Stimulated activated CD4-positive, alpha-beta T cell treated with anti-CD3 and anti-CD28 coated beads, Interleukin-12 subunit alpha, Interleukin-12 subunit beta, amount 100 ng/mL, for 24 hours (primary cell): ENCODE results near the gene TEF.
A peak's percentile ranks its signal among the peaks of the same experiment; 100 is the strongest.

Experiments
- DNase-seq, 2 experiments: peaks; one replicate each; pipeline ENCODE4 v3.0.0-alpha.2; 2020; ENCODE audit warnings: low read depth in 2 of 2

TEF gene

DNA sequence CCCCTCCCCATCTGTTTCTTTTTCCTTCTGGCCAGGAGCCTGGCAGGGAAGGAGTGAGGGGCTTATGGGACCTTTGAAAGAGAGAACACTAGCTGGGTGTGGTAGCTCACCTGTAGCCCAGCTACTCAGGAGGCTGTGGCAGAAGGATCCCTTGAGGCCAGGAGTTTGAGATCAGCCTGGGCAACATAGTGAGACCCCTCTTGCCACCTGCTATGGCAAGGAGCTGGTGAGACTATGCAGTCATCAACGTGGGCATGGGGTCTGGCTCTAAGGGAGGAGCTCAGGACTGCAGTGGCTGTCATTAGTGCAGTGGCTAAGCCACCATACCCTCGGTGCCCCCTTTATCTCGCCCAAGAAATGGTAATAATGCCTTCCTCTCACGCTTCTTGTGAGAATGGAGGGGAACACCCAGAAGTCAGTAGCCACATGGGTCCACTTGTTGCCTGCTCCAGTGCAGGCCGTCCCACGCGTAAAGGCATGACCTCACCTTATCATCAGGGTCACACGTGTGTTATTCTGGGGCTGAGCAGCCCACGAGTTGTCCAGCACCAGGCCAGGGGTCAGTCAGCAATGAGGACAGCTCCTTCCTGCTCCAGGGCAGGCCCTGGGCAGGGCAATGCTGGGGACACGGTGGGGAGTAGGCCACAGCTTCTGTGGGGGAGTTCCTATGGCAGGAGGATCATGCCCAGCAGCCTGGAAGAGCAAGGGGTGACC is 27.7 kb upstream of the TEF start:
- DNase-seq, result no peak

DNA sequence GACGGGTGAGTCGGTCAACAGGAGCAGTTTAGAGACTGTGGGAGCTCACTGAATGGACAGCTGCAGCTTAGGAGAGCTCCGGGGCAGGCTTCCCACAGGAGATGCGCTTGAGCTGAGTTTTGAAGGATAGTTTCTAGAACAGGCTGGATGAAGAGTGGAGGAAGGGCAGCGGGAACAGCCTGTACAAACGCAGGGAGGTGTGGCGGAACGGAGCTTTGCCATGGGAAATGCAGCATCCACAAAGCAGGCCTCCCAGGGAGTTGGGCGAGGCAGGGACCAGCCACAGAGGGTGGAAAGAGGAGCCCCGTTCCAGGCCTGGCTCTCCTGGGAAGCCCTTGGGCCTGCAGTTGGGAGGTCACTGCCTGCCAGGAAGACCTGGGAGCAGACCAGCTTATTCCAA is 26.8 kb upstream of the TEF start:
- no peak for DNase-seq

DNA sequence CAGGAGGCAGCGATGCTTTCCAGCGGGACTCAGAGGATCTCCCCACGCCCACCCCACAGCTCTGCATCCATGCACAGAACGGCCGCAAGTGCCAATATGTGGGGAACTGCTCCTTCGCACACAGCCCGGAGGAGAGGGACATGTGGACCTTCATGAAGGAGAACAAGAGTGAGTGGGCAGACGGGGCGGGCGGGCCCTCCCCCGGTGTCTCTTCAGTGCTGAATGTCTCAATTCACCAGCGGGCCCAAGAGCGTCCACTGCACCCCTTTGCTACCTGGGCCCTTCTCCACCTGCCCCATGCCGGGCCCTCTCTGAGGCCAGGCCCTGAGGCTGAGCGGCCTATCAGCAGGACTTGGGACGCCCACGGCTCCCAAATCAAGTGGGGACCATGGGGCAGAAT is 25.8 kb upstream of the TEF start:
- no peak for DNase-seq

DNA sequence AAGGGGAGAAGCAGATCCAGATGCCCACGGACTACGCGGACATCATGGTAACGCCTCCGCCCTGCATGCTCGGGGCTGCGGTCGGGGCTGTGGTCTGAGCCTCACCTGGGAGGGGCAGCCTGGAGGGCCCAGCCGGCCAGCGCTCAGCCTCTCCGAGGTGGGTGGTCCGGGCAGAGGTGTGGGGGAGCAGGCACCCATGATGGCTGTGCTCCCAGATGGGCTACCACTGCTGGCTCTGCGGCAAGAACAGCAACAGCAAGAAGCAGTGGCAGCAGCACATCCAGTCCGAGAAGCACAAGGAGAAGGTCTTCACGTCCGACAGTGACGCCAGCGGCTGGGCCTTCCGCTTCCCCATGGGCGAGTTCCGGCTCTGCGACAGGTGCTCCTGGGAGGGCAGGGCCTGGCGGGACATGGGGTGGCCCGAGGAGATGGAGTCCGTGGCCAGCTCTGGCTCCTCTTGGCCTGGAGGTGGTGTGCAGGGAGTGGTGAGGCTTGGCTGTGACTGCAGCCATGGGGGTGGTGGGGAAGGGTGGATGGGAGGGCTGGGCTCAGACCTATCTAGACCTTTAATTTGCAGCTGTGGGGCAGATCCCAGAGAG is 25.2 kb upstream of the TEF start:
- no peak for DNase-seq

DNA sequence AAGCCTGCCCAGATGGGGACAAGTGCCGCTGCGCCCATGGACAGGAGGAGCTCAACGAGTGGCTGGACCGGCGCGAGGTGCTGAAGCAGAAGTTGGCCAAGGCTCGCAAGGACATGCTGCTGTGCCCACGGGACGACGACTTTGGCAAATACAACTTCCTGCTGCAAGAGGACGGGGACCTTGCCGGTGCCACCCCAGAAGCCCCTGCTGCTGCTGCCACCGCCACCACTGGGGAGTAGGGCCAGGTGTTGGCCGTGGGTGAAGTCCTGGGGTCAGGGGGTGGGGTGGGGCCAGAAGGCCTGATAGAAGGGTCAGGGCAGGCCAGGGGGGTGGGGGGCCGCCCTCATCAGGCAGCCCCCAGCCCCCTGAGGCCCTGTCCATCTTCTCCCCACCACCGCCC is 24.6 kb upstream of the TEF start:
- DNase-seq, result no peak

DNA sequence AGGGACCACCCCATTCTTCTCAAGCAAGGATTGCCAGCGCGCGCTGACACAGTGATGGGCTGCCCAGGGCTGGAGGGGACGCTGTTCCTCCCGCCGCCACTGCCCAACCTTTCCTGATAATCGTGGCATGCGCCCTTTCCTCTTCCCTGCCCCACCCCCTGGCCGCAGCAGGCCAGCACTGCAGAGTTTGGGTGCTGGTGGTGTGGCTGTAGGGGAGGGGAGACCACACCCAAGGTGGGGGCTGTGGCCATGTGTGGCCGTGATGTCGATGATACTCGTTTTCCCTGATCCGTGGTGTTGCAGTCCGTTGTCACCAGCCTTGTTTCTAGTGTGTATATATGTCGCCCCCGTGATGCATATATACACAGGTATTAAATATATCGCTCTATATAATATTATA is 22.8 kb upstream of the TEF start:
- DNase-seq, result no peak

DNA sequence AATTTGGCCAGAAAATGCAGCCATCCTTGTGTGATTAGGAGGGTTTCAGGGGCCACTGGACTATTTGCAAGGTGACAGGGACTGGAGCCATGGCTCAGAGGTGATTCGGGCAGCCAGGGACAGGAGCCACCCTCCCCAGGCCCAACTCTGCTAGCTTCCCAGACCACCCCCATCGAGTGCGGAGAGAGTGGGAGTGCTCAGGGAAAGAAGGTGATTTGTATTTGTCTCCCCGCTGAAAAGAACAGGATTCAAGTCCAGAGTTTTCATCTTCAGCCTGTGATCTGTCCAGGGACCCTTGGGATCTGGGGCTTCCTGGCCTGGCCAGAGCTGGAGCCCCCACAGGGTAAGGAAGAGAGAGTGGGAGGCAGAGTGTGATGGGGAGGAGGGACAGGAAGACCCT is 22.4 kb upstream of the TEF start:
- DNase-seq, result no peak

DNA sequence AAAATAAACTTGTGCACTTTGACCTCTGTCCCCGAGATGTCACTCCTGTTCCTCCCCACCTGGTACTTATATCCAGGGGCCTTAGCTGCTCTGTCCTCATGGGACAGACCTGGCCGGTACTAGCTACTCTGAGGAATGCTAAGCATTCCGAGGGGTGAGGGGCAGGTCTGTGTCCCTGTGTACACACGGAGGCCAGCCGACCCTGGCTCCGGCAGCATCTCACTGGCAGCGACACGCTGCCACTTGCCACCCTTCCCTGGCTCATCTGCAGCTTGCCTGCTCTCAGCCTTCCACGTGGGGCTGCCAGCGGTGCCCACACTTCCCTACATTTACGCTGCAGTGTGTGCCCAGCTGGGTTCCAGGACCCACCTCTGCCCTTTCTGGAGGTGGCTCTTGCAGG is 21.6 kb upstream of the TEF start:
- no peak for DNase-seq

DNA sequence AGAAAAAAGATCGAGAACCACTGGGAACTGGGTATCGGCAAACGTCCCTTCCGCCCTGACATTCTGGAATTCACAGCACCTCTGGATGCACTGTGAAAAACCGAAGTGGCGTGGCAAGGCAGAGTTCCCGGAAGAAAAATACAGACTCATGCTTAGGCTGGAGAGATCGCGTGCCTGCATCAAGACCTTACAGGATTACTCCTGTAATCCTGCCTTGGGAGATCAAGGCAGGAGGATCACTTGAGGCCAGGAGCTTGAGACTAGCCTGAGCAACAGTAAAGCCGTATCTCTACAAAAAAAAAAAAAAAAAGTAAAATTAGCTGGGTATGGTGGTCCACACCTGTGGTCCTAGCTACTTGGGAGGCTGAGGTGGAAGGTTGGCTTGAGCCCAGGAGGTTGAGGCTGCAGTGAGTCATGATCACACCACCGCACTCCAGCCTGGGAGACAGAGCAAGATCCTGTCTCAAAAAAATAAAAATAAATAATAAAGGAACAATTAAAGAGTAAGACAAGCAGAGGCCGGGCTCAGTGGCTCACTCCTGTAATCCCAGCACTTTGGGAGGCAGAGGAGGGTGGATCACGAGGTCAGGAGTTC is 19.9 kb upstream of the TEF start:
- DNase-seq, result no peak

DNA sequence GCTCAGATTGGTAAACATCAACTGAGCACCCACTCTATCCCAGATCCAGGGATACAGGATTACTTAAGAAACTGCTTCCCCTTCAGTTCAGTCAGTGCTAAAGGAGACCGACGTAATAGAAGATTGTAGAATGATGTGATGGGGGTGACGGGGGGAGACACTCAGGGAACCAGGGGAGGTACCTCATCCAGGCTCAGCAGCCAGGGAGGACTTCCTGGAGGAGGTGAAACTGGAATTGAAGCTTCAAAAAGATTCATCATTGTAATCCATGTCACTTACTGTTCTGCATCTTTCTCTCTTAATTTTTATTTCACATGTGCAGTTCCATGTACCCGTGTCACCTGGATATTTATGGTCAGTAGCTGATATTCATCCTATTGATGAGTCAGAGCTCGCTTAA is 19.1 kb upstream of the TEF start:
- DNase-seq, result no peak

DNA sequence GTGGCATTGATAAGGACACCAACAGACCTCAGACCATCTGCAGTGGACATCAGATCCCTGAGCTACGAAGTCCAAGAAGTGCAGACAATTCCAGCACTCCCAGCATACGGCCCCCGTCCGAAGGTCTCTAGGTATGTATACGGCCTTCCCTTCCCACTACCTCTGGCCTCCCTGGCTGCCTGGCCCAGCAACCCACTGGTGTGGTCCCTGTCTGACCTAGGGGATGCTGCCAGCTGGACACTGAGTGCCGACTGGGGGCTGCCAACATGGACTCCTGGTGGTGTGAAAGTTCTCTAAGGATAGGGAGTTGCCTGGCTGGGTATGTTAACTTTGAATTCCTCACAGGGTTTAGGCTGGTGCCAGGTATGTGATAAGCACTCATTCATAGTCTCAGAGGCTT is 17.5 kb upstream of the TEF start:
- DNase-seq, result no peak

DNA sequence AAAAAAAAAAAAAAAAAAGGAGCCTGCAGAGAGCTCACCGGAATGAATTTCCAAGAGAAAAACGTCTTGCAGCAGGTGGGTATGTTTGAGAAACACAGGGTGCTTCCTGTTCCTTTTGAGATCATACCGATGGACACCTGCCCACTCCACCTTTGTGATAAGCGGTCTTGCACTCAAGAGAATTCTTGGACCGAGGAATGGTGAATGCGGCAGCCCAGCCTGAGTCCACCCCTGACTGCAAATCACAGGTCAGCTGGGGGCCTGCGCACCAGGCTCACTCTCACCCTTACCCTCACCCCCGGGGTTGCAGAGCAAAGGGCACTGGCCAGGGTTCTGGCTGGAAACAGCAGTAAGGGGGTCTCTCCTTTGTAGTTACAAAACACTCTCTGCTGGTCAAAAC is 16.8 kb upstream of the TEF start:
- DNase-seq, result no peak

DNA sequence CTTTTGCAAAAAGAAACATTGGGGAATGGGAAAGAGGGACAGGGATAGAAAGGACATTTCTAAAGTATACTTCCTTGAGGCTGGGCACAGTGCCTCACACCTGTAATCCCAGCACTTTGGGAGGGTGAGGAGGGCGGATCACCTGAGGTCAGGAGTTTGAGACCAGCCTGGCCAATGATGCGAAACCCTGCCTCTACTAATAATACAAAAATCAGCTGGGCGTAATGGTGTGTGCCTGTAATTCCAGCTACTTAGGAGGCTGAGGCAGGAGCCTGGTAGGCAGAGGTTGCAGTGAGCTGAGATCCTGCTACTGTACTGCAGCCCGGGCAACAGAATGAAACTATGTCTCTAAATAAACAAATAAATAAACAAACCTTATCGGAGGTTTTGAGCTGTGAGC is 16.3 kb upstream of the TEF start:
- DNase-seq, result no peak

DNA sequence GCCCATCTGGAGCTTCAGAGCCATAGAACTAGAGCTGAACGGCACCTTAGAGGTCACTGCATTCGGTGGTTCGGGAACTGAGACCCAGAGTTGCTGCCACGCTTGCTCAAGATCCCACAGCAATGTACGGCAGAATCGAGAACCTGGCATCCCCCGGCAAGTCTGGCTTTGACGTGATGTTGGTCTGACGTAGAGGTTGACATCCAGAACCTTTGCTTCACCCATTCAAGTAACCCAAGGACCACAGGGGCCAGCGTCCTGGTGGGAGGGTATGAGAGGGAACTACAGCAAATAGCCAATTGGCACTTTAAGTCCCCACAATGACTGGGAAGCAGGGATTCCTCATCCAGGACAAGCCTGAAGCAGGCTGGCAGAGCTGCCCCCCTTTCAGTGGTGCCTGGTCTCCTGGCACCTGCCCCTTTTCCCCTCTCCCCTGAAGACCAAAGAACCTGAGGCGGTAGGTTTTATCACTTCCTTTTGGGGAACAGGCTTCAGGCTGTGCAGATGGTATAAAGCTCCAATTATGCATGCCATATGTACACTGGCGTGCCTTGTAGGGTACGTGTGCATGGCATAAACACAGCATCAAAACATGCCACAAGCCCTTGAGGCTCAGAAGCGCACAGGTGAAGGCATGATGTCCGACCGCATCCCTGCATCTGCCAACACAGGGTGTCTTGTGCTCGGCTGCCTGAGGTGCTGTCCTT is 15.3 kb upstream of the TEF start:
- DNase-seq, result no peak

DNA sequence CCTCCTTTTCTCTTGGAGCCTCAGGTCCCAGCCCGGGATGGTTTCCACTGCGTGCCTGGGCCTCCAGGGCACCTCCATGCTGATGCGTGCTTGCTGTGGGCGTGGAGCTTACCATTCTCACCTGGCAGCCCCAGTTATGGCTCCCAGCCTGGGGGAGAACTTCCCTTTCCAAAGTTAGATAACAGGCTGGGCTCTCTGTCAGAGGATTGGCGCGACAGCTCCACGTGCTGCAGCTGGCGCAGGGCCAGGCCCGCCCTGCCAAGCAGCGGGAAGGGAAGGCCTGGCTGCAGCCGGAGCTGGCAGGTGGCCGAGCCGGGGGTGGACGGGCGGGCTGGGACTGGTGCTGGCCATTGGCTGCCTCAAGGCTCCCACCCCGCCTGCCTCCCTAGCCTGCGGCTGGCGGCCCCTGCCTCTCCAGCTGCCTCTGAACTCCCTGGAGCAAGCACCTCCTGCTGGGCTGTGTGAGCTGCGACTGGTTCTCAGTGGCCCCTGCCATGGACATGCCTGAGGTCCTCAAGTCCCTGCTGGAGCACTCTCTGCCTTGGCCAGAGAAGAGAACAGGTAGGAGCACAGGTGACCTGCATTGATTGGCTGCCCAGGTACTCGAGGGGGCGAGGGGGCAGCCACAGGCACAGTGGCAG is 14.6 kb upstream of the TEF start:
- DNase-seq, result no peak

DNA sequence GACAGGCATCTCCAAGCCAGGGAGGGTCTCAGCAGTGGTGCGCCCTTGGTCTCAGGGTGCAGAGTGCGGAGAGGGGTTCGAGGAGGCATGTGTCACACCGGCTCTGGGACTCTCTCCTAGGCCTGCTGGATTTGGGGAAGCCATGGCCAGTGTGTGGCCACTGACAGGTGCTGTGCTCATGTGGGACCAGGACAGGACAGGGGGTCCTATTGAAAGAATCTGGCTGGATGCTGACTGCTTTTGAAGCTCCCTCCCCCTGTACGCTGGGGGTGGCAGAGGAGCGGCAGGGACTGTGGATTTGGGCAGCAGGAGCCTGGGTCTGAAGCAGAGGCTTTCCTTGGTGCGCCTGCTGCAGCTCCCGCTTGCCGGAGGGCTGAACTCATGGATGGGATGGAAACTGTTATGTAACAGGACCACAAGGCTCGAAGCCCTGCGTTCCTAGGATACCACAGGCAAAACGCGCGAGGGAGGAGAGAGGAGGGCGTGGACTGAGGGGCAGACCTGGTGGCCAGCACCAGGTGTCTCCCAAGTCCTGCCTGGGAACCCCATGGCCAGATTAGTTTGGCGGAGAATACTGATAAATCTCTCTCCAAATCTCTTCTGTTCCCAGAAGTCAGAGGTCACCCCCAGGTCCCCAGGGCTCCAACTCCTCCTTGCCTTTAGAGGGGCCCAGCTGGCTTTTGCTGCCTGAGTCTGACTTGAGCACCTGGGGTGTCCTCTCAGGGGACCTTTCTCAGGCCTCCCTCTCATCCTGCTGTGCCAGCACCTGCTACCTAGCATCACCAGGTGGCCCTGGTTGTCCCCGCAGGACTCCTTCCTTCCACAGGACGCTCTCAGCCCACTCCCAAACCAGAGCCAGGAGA is 13.8 kb upstream of the TEF start:
- no peak for DNase-seq

DNA sequence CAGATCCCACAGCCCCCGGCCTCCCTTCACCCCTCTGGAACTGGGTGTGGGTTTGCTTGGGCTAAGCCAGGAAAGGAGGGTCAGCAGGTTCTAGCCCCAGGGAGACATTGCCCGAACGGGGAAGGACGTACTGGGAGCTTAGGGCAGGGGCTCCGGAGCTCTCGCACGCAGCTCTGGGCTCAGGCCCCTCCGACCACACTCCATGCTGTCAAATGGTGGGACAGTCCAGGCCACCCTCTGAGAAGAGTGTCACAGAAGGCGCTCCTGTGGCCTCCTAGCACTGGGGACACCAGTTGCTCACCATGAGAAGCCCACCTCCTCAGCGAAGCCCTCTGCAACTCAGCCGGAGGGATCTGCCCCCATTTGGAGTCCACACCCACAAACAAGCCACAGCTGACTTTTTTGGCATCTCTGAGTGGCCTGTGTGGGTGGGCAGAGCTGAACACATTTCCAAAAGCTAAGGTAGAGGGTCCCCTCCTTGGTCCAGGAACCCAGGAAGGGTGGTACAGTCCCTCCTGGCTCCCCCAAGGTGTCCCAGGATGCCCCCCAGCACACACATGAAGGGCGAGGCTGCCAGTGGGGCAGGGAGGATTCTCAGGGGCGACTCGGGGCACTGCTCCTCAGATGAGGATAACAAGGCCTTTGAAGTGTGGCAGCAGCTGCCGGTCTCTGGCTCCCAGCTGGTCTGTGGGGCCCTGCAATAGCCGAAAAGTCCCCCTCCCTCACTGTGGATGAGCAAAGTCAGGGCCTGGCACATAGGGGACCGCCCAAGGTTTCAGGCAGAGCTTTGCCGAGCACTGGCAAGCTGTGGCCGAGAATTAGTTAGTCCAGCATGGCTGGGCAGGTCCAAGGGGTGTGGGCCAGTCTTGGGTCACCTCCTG is 13.0 kb upstream of the TEF start:
- no peak for DNase-seq

DNA sequence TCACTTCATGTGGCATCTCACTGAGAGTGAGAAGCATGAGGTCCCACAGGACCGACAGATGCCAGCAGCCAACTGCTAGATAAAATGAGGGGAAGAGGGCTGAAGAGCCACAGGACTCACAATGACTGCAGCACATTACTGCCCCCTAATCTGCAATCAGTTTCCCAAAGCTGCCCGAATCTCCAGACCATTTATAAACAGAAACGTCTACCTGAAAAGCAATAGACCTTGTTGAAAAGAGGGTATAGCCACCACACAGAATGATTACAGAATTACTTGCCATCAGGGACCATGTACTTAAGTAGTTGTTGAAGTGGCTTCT is 12.4 kb upstream of the TEF start:
- DNase-seq, result no peak

DNA sequence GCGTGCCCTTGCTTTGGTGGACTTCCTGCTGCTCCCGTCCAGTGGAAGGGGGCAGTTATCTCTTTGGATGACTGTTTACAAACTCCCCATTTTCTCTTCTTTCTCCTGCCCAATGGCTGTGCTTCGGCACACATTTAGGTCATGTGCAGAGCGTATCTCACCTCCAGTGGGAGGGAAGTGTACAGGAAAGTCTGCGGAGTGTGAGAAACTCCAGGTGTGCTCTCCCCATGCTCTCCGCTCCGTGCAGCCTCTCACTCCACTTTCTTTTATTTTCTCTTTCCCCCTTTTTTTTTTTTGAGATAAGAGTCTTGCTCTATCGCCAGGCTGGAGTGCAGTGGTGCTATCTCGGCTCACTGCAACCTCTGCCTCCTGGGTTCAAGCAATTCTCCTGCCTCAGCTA is 11.9 kb upstream of the TEF start:
- no peak for DNase-seq

DNA sequence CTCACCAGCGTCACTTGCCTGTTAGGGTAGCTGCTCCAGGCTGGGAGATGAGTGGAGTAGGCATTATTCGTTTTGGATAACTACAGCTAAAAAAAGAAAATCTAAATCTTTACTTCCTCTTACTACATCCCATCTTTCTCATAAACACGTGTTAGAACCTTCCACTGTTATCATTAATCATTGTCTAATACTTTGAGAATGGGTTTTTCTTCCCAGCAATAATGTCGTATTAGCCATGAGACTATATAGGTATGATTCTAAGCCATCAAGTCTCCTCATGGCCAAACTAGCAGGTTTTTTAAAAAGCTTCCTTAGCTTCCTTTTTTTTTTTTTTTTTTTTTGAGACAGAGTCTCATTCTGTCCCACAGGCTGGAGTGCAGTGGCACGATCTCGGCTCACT is 3.9 kb upstream of the TEF start:
- no peak for DNase-seq

DNA sequence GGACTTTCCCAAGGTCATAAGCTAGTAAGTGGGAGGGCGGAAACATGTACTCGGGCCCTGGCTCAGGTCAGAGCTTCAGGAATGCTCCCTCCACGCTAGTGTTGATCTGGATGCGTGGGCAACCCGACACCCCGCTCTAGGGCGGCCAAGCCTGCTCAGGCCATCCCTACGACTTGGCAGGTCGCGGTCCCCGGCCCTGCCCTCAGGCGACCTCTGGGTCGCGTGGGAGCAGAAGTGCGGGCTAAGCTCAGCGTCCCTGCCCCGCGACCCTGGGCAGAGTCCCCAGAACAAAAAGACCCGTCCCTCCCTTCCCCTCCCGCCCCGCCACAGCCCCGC is 781 bp upstream of the TEF start:
- peak in 1 of 2 experiments; percentile 11 for DNase-seq
